Skin of body (tissue), 2 donors: ENCODE results near the gene FXYD1. TPM values are rescaled to one million over a fixed set of nuclear protein-coding genes. Genes with fewer than 3 reads are reported as not detected.

Experiments used
- DNase-seq: peaks from one replicate; lab custom pipeline; 2025; lab: John Stamatoyannopoulos, UW
- total RNA-seq: library from RNA; depleted of rRNA; stranded (reverse); fragments of >200 nt; gene quantifications from one replicate; pipeline ENCODE4 v1.2.3, GENCODE V29; 2014

FXYD1 gene
- total RNA-seq, 1 donor from 2014 or later = 17.4 TPM

- DNase-seq = no peak
Measured at GRCh38 chr19:35107545-35107944, 31.1 kb upstream of the FXYD1 start.

- DNase-seq = no peak
Measured at GRCh38 chr19:35108730-35109129, 29.9 kb upstream of the FXYD1 start.

DNA sequence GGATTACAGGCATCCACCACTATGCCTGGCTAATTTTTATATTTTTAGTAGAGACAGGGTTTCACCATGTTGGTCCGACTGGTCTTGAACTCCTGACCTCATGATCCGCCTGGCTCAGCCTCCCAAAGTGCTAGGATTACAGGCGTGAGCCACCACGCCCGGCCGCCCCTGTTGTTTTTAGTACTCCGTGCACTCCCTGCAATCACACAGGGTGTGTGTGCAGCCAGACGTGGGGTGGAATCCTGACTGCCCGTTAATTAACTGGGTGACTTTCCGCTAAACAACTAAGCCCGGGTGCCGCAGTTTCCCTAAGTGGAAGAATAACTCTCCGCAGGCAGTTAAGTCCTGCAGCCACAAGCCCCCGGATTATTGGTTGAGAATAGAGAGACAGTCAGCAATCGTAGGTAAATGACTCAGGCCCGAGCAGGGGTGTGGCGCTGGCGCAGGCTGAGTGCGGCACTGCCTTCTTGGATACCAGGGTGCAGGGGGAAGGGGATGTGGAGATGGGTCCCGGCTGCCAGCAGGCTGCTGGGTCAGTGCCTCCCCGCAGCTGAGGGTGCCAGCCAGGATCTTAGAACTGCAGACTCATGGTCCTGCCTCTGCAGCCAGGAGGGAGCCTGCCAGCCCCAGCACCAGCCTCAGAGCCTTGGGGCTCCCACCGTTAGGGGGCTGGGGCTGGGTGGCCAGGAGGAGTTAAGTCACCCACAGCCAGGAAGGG lies 29.1 kb upstream of the FXYD1 start:
- no peak for DNase-seq

- DNase-seq = no peak
Measured at GRCh38 chr19:35110974-35111373, 27.6 kb upstream of the FXYD1 start.

DNA sequence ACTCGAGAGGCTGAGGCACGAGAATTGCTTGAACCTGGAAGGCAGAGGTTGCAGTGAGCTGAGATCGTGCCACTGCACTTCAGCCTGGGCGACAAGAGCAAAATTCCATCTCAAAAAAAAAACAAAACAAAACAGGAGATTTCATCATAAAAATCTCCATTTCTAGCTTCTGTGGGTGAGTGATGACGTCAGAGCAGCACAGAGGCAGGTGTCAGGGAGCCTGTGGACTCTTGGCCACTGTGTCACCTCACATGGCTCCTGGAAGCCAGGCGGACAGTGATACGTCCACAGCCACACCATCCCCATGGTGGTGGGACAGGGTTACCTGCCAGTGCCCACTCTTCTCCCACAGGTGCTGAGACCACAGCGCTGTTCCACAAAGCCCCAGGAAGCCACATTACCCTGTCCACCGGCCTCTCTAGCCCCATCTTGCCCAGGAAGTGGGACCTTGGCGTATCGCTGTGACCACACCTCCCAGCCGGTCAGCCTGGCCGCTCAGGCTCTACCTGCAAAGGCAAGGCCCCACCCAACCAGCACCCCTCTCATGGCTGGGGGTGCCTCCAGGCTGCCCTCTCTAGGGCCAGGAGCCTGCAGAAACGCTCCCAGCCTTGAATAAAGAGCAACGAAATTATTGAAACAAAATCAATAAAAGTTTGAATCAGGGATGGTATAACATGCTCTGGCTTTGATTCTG lies 25.5 kb upstream of the FXYD1 start:
- DNase-seq = no peak

GRCh38 chr19:35114353-35115176 lies 24.1 kb upstream of the FXYD1 start:
- DNase-seq = peak; percentile 75

GRCh38 chr19:35115177-35115951 lies 23.3 kb upstream of the FXYD1 start, which contains the start of gene FXYD3:
Gene FXYD3 (plus strand): TSS chr19:35115823. CDS start chr19:35119377, 3,554 bp downstream.
- DNase-seq = peak; percentile 55

DNA sequence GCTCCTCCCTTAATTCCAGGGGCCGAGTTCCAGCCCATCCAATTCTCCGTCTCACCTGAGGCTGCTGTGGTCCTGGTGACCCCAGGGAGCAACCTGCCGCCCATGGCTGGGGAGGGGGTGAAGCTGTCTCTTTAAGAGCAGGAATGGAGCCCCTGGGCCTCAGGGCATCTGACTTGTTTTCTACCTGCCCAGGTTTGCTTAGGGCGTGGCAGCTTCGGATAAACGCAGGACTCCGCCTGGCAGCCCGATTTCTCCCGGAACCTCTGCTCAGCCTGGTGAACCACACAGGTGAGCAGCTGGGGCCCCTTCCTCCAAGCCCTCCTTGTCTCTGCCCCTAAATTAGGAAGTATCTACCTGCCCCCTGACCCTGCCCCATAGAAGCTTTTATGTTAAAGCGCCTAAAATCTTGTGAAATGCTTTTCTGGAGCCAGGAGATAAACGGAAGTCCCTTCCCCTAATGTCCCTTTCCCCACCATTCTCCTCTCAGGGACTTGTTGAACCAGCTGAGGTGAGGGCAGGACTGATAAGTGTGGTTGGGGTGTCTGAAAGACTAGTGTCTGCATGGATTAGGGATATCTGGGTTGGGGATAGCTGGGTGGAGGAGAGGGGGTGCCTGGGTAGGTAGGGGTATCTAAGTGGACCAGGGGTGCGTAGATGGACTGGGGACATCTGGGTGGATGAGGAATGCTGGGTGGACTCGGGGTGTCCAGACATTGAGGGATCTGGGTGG lies 22.4 kb upstream of the FXYD1 start:
- DNase-seq = no peak

GRCh38 chr19:35117116-35117515 lies 21.5 kb upstream of the FXYD1 start:
- DNase-seq = no peak

DNA sequence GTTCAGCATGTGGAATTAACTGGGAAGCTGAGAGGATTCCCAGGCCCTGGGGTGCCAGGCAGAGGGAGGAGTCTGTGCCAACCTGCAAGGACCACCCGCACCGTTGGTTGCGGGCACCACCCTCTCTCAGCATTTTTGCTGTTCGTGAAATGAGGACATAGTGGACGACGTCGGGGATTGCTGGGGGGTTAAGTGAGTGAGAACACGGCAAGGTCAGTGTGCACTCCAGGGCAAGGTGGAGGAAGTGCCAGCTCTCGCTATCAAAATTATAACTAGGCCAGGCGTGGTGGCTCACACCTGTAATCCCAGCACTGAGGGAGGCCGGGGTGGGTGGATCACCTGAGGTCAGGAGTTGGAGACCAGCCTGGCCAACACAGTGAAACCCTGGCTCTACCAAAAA lies 20.8 kb upstream of the FXYD1 start:
- no peak for DNase-seq

DNA sequence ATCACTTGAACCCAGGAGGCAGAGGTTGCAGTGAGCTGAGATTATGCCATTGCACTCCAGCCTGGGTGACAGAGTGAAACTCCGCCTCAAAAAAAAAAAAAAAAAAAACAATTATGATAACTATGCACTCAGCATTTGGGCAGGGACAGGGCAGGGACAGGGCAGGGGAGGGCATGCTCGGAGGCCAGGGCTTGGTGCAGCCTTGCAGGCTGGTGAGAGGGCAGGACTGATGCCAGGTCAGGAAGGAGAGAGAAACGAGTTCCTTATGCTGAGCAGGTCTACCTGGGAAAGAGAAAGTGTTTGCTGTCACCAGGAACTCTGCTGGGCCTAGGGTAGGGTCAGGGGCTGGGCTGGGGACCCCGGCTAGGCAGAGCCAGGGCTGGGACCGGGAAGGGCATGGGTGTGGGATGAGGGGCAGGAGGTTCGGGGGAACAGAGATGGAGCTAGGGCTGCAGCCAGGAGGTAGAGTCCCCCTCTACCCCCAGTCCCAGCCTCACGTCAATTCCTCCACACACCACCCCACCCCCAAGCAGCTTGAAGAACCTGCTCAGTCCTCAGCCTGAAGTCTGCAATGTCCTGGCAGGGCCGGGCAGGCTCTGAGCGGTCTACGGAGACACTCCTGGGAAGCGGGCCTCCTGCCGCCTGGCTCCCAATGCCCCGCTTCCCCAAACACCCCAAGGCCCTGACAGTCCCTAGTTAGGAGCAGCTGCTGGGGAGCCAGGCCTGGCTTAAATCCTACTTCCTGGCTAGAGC lies 20.2 kb upstream of the FXYD1 start:
- DNase-seq = no peak

GRCh38 chr19:35119091-35119490 lies 19.5 kb upstream of the FXYD1 start:
- DNase-seq = no peak

- no peak for DNase-seq
Measured at GRCh38 chr19:35119578-35120155, 19.0 kb upstream of the FXYD1 start.

GRCh38 chr19:35120492-35120891 lies 18.1 kb upstream of the FXYD1 start:
- DNase-seq = no peak

DNA sequence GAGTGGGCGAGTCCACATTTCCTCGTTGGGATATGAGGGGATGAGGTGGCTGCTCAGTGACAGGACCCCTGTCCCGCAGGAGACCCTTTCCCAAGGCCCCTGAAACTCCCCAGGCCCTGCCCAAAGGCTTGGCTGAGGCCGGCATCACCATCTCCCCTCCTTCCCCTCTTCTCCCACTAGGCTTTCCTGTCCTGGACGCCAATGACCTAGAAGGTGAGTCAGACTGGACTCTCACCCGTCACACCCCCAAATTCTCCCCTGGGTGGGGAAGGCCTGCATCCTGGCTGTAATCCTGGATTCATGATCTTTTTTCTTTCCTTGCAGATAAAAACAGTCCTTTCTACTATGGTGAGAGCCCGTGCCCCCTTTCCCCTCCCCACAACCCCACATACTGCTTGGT lies 17.7 kb upstream of the FXYD1 start:
- no peak for DNase-seq

- no peak for DNase-seq
Measured at GRCh38 chr19:35122687-35123551, 15.7 kb upstream of the FXYD1 start.

GRCh38 chr19:35123573-35123972 lies 15.1 kb upstream of the FXYD1 start:
- no peak for DNase-seq
